Neural progenitor cell (in vitro differentiated cells): ENCODE measurements around the gene BTG2.

Experiments
- EZH2 ChIP-seq: fragments of 200-600 bp; sonication (generic); IDR thresholded peaks from 2 replicates; pipeline ENCODE4 v1.6.1; 2017; ENCODE audit warnings: antibody characterized with exemption, mild to moderate bottlenecking, moderate library complexity
- EZH2phosphoT487 ChIP-seq: fragments of 200-600 bp; sonication (generic); IDR thresholded peaks from 2 replicates; pipeline ENCODE4 v1.6.1; 2017; ENCODE audit warnings: antibody characterized with exemption
- TF ChIP-seq, protein P1 (sequence below): fragments of 200-600 bp; sonication (generic); IDR thresholded peaks from 2 replicates; pipeline ENCODE4 v1.5.1; 2017; ENCODE audit warnings: antibody characterized with exemption, mild to moderate bottlenecking

DNA sequence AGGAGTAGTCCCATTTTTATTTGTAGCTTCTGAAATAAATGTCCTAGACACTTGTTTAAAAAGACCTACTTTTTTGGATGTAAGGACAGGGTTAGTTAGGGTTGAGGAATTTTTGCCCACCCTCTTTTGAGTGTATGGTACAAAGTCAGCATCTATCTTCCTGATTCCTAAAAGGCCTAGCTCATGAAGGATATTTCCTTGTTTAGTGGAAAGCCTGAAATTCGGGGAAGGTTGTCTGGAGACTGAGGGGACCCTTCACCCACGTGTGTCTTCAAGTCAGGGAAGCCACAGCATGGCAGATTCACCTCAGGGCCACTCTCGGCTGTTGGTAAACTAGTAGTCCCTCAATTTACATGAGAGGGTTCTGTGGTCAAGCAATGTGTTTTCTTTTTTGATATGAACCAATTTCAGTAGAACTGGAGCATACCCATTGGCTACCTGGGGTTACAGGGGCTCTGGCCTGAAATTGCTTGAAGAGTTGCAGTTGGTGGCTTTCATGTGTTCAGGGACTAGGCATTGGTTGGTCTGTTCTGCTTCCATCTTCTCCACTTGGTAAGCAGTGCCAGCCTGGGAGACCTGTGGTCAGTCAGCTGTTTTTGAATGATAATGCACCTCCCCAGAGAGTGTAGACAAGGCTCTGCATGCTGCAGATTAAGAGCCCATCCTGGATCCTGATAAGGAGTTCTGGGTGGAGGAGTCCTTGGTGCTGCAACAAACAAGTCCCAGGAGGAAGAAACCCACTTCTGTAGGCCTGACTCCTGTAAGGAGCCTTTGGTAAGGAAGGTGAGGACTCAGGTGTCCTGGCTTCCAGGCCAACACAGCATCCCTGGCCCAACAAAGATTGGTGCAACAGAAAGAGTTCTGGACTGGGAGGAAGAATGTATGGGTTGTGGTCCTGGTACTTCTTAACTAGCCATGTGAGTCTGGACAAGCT lies 6.3 kb downstream of the BTG2 start:
- TF ChIP-seq, protein P1, sequence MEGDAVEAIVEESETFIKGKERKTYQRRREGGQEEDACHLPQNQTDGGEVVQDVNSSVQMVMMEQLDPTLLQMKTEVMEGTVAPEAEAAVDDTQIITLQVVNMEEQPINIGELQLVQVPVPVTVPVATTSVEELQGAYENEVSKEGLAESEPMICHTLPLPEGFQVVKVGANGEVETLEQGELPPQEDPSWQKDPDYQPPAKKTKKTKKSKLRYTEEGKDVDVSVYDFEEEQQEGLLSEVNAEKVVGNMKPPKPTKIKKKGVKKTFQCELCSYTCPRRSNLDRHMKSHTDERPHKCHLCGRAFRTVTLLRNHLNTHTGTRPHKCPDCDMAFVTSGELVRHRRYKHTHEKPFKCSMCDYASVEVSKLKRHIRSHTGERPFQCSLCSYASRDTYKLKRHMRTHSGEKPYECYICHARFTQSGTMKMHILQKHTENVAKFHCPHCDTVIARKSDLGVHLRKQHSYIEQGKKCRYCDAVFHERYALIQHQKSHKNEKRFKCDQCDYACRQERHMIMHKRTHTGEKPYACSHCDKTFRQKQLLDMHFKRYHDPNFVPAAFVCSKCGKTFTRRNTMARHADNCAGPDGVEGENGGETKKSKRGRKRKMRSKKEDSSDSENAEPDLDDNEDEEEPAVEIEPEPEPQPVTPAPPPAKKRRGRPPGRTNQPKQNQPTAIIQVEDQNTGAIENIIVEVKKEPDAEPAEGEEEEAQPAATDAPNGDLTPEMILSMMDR: no peak
- TF ChIP-seq EZH2phosphoT487 (no peak), EZH2 (no peak)
